HepG2 (cell line): Measurements from ENCODE around the gene BPHL. TPM values are rescaled to one million over a fixed set of nuclear protein-coding genes. Genes with fewer than 3 reads are reported as not detected.

Experiments
- AHDC1 ChIP-seq: sonication (generic); formaldehyde crosslinking; IDR thresholded peaks from 2 replicates; pipeline ENCODE4 v1.5.1; 2020; ENCODE audit warnings: mild to moderate bottlenecking, missing genetic modification reagents, borderline replicate concordance
- ARID5B ChIP-seq: IDR thresholded peaks from 2 replicates; pipeline ENCODE4 v1.4.0; 2020; ENCODE audit warnings: mild to moderate bottlenecking, missing genetic modification reagents
- CC2D1A ChIP-seq: sonication (generic); formaldehyde crosslinking; IDR thresholded peaks from 2 replicates; pipeline ENCODE4 v1.8.1; 2023; ENCODE audit warnings: mild to moderate bottlenecking, missing genetic modification reagents
- FLYWCH1 ChIP-seq: sonication (generic); formaldehyde crosslinking; IDR thresholded peaks from 2 replicates; pipeline ENCODE4 v1.8.1; 2023; ENCODE audit warnings: mild to moderate bottlenecking, missing genetic modification reagents
- FOXM1 ChIP-seq: sonication (generic); formaldehyde crosslinking; IDR thresholded peaks from 2 replicates; pipeline ENCODE4 v1.5.0; 2020; ENCODE audit warnings: missing genetic modification reagents
- HDAC1 ChIP-seq: sonication (generic); formaldehyde crosslinking; IDR thresholded peaks from 2 replicates; pipeline ENCODE4 v1.5.1; 2020; ENCODE audit warnings: mild to moderate bottlenecking, missing genetic modification reagents
- HMGXB4 ChIP-seq, 2 experiments: sonication (generic) in 1 of 2; formaldehyde crosslinking in 1 of 2; IDR thresholded peaks; 2 replicates each; pipeline versions ENCODE4 v1.4.0 to v1.6.1; 2018 to 2020; ENCODE audit warnings: missing genetic modification reagents in 2 of 2, borderline replicate concordance in 1 of 2, low read depth in 1 of 2, mild to moderate bottlenecking in 1 of 2, missing biosample characterization in 1 of 2
- PHF8 ChIP-seq: sonication (generic); formaldehyde crosslinking; IDR thresholded peaks from 2 replicates; pipeline ENCODE4 v1.5.0; 2020; ENCODE audit warnings: missing genetic modification reagents
- SMYD3 ChIP-seq: sonication (generic); formaldehyde crosslinking; IDR thresholded peaks from 2 replicates; pipeline ENCODE4 v1.8.1; 2023; ENCODE audit warnings: mild to moderate bottlenecking, missing genetic modification reagents
- TOPORS ChIP-seq: sonication (generic); formaldehyde crosslinking; IDR thresholded peaks from 2 replicates; pipeline ENCODE4 v1.8.0; 2023; ENCODE audit warnings: mild to moderate bottlenecking, missing genetic modification reagents
- ZHX1 ChIP-seq: sonication (generic); formaldehyde crosslinking; IDR thresholded peaks from 2 replicates; pipeline ENCODE4 v1.8.1; 2022; ENCODE audit warnings: low read depth, mild to moderate bottlenecking, missing genetic modification reagents
- ZNF776 ChIP-seq: sonication (generic); formaldehyde crosslinking; IDR thresholded peaks from 2 replicates; pipeline ENCODE4 v1.4.0; 2020; ENCODE audit warnings: mild to moderate bottlenecking, missing genetic modification reagents
- ZNF883 ChIP-seq: sonication (generic); formaldehyde crosslinking; IDR thresholded peaks from 2 replicates; pipeline ENCODE4 v1.5.1; 2020; ENCODE audit warnings: mild to moderate bottlenecking, missing genetic modification reagents; ENCODE audit errors: not compliant biosample characterization
- polyA plus RNA-seq, 8 experiments: library from polyadenylated mRNA; depleted of rRNA in 3 of 8; stranded (reverse) in 7 of 8; unstranded in 1 of 8; fragments of >200 nt; fragmentation: Illumina TruSeq in 4 of 8; extraction: Trizol in 4 of 8; gene quantifications; 2 replicates each; pipeline versions ENCODE4 v1.2.1 to v1.2.3, GENCODE V29; 2011 to 2016; ENCODE audit warnings: low read depth in 4 of 8, missing spikeins in 1 of 8, mixed read lengths in 1 of 8; ENCODE audit not compliant: insufficient read depth in 1 of 8
- total RNA-seq, 5 experiments: library from RNA; depleted of rRNA; stranded (reverse); fragments of >200 nt; fragmentation: Illumina TruSeq; extraction: Trizol; gene quantifications; 2 replicates each; pipeline ENCODE4 v1.2.3, GENCODE V29; 2016; ENCODE audit warnings: low read depth in 1 of 5

Gene BPHL
- total and polyA plus RNA-seq, 2 of the 13 experiments (the other 11 are each of a cell fraction or from before 2014, with no cell fraction given), result 37.8 to 39.5 TPM

- TF ChIP-seq ARID5B (CRISPR knock-in tag), result peak; percentile 97
- no peak for TF ChIP-seq FOXM1 (CRISPR knock-in tag)
- peak; percentile 70; the same call in 1 of the 2 replicates for TF ChIP-seq SMYD3 (CRISPR knock-in tag)
- TF ChIP-seq ZNF776 (CRISPR knock-in tag), result no peak
- no peak for TF ChIP-seq FLYWCH1 (CRISPR knock-in tag)
- TF ChIP-seq HMGXB4 (CRISPR knock-in tag; IDR thresholded peaks at IDR 0.05; ENCODE audit: borderline replicate concordance in 1 of 2, low read depth in 1 of 2), result peak; percentile 26 to 74; a peak in 1 of 4 replicates
- TF ChIP-seq CC2D1A (CRISPR knock-in tag), result 0 out of 2 replicates have a peak, but pooled peaks have one; percentile 8
- no peak for TF ChIP-seq ZNF883 (CRISPR knock-in tag)
- TF ChIP-seq HDAC1 (CRISPR knock-in tag), result peak; percentile 91
- TF ChIP-seq ZHX1 (CRISPR knock-in tag), result 0 out of 2 replicates have a peak, but pooled peaks have one; percentile 48
- TF ChIP-seq PHF8, result 0 out of 2 replicates have a peak, but pooled peaks have one; percentile 31
- no peak for TF ChIP-seq TOPORS (CRISPR knock-in tag)
- peak; percentile 78; the same call in 1 of the 2 replicates for TF ChIP-seq AHDC1
Measured at GRCh38 chr6:3139090-3139903, 20.8 kb downstream of the BPHL start (continued).
